ENCODE results near the gene CLN5.

DNA sequence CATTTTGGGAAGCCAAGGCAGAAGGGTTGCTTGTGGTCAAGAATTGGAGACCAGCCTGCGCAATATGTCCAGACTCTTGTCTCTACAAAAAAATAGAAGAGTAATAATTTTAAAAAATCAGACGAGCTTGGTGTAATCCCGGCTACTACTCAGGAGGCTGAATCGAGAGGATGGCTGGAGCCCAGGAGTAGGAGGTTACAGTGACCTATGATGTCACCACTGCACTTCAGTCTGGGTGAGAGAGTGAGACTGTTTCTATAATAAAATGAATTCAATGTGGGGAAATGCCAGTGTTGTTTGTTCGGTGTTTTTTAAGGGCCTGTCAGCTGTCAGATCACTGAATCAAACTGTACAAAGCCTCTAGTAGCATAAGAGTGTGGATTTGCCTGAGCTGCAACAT, 36.3 kb downstream of the CLN5 start:
- TF ChIP-seq, protein P1, sequence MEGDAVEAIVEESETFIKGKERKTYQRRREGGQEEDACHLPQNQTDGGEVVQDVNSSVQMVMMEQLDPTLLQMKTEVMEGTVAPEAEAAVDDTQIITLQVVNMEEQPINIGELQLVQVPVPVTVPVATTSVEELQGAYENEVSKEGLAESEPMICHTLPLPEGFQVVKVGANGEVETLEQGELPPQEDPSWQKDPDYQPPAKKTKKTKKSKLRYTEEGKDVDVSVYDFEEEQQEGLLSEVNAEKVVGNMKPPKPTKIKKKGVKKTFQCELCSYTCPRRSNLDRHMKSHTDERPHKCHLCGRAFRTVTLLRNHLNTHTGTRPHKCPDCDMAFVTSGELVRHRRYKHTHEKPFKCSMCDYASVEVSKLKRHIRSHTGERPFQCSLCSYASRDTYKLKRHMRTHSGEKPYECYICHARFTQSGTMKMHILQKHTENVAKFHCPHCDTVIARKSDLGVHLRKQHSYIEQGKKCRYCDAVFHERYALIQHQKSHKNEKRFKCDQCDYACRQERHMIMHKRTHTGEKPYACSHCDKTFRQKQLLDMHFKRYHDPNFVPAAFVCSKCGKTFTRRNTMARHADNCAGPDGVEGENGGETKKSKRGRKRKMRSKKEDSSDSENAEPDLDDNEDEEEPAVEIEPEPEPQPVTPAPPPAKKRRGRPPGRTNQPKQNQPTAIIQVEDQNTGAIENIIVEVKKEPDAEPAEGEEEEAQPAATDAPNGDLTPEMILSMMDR (conservative IDR thresholded peaks at IDR 0.05; ENCODE audit: low read depth in 2 of 2): no peak
- TF ChIP-seq POLR2AphosphoS5 (IDR thresholded peaks at IDR 0.05; ENCODE audit: low read depth) (no peak), EZH2phosphoT487 (IDR thresholded peaks at IDR 0.05; ENCODE audit: unreplicated experiment) (no peak), EZH2 (IDR thresholded peaks at IDR 0.05; ENCODE audit: low read depth, unreplicated experiment) (no peak), ZNF114 (CRISPR knock-in tag; IDR thresholded peaks at IDR 0.05) (no peak), STAT1 (IDR thresholded peaks at IDR 0.05; ENCODE audit: unreplicated experiment) (no peak), NANOG (IDR thresholded peaks at IDR 0.05; ENCODE audit: borderline replicate concordance) (no peak)
- TF ChIP-seq, protein P2, sequence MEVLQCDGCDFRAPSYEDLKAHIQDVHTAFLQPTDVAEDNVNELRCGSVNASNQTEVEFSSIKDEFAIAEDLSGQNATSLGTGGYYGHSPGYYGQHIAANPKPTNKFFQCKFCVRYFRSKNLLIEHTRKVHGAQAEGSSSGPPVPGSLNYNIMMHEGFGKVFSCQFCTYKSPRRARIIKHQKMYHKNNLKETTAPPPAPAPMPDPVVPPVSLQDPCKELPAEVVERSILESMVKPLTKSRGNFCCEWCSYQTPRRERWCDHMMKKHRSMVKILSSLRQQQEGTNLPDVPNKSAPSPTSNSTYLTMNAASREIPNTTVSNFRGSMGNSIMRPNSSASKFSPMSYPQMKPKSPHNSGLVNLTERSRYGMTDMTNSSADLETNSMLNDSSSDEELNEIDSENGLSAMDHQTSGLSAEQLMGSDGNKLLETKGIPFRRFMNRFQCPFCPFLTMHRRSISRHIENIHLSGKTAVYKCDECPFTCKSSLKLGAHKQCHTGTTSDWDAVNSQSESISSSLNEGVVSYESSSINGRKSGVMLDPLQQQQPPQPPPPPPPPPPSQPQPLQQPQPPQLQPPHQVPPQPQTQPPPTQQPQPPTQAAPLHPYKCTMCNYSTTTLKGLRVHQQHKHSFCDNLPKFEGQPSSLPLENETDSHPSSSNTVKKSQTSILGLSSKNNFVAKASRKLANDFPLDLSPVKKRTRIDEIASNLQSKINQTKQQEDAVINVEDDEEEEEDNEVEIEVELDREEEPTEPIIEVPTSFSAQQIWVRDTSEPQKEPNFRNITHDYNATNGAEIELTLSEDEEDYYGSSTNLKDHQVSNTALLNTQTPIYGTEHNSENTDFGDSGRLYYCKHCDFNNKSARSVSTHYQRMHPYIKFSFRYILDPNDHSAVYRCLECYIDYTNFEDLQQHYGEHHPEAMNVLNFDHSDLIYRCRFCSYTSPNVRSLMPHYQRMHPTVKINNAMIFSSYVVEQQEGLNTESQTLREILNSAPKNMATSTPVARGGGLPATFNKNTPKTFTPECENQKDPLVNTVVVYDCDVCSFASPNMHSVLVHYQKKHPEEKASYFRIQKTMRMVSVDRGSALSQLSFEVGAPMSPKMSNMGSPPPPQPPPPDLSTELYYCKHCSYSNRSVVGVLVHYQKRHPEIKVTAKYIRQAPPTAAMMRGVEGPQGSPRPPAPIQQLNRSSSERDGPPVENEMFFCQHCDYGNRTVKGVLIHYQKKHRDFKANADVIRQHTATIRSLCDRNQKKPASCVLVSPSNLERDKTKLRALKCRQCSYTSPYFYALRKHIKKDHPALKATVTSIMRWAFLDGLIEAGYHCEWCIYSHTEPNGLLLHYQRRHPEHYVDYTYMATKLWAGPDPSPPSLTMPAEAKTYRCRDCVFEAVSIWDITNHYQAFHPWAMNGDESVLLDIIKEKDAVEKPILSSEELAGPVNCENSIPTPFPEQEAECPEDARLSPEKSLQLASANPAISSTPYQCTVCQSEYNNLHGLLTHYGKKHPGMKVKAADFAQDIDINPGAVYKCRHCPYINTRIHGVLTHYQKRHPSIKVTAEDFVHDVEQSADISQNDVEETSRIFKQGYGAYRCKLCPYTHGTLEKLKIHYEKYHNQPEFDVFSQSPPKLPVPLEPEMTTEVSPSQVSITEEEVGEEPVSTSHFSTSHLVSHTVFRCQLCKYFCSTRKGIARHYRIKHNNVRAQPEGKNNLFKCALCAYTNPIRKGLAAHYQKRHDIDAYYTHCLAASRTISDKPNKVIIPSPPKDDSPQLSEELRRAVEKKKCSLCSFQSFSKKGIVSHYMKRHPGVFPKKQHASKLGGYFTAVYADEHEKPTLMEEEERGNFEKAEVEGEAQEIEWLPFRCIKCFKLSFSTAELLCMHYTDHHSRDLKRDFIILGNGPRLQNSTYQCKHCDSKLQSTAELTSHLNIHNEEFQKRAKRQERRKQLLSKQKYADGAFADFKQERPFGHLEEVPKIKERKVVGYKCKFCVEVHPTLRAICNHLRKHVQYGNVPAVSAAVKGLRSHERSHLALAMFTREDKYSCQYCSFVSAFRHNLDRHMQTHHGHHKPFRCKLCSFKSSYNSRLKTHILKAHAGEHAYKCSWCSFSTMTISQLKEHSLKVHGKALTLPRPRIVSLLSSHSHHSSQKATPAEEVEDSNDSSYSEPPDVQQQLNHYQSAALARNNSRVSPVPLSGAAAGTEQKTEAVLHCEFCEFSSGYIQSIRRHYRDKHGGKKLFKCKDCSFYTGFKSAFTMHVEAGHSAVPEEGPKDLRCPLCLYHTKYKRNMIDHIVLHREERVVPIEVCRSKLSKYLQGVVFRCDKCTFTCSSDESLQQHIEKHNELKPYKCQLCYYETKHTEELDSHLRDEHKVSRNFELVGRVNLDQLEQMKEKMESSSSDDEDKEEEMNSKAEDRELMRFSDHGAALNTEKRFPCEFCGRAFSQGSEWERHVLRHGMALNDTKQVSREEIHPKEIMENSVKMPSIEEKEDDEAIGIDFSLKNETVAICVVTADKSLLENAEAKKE (CRISPR knock-in tag; IDR thresholded peaks at IDR 0.05): no peak
- TF ChIP-seq, protein P3, sequence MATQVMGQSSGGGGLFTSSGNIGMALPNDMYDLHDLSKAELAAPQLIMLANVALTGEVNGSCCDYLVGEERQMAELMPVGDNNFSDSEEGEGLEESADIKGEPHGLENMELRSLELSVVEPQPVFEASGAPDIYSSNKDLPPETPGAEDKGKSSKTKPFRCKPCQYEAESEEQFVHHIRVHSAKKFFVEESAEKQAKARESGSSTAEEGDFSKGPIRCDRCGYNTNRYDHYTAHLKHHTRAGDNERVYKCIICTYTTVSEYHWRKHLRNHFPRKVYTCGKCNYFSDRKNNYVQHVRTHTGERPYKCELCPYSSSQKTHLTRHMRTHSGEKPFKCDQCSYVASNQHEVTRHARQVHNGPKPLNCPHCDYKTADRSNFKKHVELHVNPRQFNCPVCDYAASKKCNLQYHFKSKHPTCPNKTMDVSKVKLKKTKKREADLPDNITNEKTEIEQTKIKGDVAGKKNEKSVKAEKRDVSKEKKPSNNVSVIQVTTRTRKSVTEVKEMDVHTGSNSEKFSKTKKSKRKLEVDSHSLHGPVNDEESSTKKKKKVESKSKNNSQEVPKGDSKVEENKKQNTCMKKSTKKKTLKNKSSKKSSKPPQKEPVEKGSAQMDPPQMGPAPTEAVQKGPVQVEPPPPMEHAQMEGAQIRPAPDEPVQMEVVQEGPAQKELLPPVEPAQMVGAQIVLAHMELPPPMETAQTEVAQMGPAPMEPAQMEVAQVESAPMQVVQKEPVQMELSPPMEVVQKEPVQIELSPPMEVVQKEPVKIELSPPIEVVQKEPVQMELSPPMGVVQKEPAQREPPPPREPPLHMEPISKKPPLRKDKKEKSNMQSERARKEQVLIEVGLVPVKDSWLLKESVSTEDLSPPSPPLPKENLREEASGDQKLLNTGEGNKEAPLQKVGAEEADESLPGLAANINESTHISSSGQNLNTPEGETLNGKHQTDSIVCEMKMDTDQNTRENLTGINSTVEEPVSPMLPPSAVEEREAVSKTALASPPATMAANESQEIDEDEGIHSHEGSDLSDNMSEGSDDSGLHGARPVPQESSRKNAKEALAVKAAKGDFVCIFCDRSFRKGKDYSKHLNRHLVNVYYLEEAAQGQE (IDR thresholded peaks at IDR 0.05; ENCODE audit: unreplicated experiment): no peak

Data from GM23338 (cell line).